AG10803 (cell line): ENCODE results near the gene TRPM5.

ENCODE experiments used
- DNase-seq: peaks from one replicate; pipeline ENCODE4 v3.0.0; 2010; ENCODE audit warnings: low read depth
- H3K4me3 ChIP-seq: 2 replicates; pipeline ENCODE4 v1.5.1; 2011; ENCODE audit warnings: mild to moderate bottlenecking, low read length, control low read depth
- TF ChIP-seq, protein P1 (sequence below): conservative IDR thresholded peaks from 2 replicates; pipeline ENCODE4 v1.5.1; 2011; ENCODE audit warnings: mild to moderate bottlenecking, low read length, control low read depth, inconsistent platforms

Gene TRPM5

DNA sequence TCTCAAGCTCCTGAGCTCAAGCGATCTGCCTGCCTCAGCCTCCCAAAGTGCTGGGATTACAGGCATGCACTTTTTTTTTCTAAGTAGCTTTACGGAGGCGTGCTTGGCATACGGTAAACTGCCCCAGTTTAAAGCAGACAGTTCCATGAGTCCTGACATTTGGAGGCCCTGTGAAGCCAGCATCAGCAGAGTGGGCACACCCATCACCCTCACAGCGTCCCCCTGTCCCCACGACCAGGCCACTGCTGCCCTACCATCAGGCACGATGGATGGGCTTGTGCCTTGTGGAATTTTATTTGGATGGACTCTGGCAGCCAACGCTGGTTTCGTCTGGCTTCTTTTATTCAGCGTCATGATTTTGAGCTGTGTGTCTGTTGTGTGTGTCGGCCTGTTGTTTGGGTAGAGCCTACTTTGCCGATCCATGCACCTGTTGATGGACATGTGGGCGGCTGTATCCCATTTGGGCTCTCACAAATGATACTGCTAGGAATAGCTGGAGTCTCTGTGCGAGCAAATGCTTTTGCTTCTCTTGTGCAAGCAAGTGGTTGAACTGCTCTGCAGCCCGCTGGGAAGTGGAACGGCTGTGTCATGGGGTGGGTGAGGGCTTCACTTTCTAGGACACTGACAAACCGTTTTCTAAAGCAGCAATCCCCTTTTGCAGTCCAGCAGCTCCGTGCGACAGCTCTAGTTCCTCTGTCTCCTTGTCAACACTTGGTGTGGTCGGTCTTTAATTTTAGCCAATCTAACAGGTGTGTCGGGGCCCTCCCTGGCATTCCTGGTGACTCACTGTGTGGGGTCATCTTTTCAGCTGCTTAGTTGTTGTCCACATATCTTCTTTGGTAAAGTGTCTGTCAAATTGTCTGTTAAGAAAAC is 24.3 kb upstream of the TRPM5 start:
- H3K4me3 ChIP-seq = no peak overlapping the region
- TF ChIP-seq, protein P1, sequence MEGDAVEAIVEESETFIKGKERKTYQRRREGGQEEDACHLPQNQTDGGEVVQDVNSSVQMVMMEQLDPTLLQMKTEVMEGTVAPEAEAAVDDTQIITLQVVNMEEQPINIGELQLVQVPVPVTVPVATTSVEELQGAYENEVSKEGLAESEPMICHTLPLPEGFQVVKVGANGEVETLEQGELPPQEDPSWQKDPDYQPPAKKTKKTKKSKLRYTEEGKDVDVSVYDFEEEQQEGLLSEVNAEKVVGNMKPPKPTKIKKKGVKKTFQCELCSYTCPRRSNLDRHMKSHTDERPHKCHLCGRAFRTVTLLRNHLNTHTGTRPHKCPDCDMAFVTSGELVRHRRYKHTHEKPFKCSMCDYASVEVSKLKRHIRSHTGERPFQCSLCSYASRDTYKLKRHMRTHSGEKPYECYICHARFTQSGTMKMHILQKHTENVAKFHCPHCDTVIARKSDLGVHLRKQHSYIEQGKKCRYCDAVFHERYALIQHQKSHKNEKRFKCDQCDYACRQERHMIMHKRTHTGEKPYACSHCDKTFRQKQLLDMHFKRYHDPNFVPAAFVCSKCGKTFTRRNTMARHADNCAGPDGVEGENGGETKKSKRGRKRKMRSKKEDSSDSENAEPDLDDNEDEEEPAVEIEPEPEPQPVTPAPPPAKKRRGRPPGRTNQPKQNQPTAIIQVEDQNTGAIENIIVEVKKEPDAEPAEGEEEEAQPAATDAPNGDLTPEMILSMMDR = no peak
- no peak for DNase-seq

DNA sequence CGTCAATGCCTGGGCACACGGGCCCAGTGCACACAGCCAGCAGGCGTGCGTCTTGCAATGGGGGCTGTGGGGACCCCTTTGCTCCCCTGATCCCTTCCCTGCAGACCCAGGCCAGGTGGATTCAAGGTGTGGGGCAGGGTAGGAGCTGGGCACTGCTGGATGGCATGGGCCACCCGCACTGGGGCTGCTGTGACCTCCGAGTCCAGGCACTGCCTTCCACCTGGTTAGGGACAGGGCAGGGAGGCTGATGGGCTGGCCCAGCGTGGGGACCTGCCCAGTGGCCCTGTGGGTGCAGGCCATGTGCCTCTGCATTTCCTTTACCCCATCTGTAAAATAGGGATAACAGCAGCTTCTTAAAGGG is 23.4 kb upstream of the TRPM5 start:
- TF ChIP-seq, protein P1 = no peak
- no peak for DNase-seq
- H3K4me3 ChIP-seq = no peak overlapping the region

DNA sequence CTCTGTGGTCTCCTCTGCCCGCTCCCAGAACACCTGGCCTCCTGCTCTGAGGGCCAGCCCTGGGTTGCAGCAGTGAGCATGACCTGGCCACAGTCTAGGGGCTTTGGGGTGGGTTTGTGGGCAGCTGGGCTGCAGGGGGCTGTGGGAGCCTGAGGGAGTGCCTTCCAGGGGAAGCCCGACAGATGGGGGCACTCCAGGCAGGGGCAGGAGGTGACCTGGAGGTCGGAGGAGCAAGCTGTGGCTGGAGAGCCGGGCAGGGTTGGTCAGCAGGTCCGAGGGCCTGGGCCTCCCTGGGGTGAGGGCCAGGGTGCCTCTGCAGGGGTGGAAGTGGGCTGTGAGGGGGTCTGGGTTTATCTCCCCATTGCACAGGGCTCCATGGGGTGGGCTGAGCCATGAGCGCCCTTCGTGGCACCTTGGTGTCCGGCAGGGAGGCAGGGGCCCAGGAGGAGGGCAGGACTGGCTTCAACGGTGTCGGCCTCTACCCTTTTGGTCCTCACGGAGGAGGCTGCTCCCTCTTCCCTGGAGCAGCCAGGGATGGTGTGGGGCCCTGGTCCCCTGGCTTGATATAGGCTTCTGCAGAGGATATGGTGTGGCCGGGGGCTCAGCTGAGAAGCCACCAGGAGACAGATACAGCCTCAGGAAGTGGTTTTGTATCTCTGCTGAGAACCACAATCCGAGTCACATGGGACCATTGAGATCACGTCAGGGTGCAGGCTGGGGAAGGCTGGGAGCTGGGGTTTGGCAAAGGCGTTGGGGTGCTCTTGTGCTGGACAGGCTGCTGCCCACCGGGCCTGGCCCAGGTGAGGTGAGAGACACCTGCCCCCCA is 22.8 kb upstream of the TRPM5 start:
- TF ChIP-seq, protein P1 = no peak
- DNase-seq = no peak
- H3K4me3 ChIP-seq = no peak overlapping the region

DNA sequence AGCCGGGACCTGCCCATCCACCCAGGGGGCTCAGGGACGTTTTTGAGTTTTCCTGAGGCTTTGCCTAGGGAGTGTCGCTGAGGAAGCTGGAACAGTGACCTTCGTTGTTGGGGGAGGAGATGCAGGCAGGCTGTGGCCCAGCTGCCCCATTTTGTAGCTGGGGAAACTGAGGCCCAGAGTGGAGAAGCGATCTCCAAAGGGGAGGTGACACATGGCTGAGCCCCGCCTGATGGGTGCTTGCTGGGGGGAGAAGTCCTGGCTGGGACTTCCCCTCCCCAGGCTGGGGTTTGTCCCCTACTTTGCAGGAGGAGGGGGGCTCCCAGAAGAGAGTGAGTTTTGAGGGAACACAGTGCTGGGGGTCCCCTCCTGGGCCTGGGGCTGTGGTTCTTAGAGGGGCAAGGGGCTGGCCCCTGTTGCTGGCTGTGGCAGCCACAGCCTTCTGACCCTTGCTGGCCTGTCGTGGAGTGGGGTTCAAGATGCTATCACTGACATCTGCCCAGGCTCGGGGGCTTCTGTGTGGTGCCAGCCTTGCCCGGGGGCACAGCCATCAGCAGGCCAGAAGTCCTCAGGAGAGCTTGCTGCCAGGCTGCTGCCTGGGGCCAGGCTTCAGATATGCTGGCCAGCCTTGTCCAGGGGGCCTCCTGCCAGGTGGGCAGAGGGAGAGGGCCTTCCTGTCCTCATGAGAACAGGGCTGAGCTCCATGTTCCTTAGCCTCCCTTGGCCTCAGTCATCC is 21.9 kb upstream of the TRPM5 start:
- TF ChIP-seq, protein P1 = no peak
- DNase-seq = no peak
- no peak overlapping the region for H3K4me3 ChIP-seq

DNA sequence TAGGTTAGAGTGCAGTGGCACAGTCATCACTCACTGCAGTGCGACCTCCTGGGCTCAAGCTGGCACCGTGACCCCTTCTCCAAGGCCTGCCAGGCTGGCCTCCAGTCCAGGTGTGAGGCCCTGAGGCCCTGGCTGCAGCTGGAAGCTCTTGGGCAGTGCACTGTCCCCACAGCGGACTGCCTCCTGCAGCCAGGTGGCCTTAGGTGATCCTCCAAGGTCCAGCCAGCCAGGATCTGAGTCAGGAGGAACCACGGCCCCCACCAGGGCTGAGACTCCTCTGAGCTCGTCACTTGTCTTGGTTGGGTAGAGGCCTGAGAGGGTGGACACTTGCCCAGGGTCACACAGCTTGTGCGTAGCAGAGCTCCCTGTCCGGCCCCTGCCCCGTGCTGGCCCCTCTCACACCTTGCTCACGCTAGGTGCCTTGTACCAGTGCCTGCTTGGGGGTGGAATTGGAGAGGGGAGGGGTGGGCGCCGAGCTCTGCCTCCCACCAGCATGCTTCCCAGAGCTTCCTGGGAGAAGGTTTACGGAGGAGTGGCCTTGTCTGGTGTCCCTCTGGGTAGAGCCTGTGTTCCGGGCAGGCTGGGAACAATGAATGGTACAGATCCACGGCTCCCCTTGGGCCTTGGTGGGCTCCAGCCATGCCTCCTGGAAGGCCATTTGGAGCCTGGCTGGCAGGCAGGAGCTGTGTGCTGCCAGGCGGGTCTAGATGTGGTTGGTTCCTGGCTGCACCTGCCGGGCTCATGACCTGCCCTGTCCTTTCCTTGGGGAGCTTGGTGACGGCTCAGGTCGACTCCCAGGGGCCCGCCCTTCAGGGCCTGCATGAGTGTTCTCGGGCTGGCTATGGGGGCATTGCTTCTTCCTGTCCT is 21.1 kb upstream of the TRPM5 start:
- no peak for DNase-seq
- TF ChIP-seq, protein P1 = no peak
- H3K4me3 ChIP-seq = no peak overlapping the region

DNA sequence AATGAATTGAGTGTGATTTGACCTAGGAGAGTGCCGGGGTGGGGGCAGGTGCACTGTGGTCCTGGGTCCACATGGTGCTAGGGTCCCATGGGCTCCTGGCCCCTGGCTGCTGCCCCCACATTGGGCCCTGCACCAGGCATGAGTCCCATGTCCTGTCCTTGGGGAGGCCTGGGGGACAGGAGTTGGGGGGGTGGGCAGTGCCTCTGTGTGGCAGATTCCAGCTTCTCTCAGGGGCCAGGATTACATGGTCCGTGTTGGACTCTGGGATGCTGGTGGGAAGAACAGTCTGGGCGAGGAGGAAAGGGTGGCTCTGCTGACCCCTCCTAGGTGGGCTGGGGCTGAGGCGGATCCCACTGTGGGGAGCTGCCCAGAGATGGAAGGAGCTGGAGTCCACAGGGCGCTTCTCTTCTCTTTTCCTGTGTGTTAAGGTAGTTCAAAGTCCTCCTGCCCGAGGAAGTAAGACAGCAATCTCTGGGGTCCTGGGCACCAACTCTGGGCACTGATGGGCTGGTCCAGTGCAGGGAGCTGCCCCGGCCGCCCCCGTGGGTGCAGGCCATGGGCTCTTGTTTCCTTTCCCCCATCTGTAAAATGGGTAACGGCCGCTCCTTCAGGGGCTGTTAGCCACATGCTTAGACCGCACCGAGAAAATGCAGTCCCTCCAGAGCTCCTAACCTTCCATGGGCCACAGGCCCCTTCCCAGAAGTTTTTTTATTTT is 20.3 kb upstream of the TRPM5 start:
- H3K4me3 ChIP-seq = no peak overlapping the region
- no peak for DNase-seq
- TF ChIP-seq, protein P1 = no peak
